HepG2 (cell line): Measurements from ENCODE around the gene SRD5A1. TPM values are rescaled to one million over a fixed set of nuclear protein-coding genes. Genes with fewer than 3 reads are reported as not detected.

Experiments
- ATAC-seq: fragments of 200-7000 bp; cut with Tn5 transposase; 3 replicates; pipeline ENCODE4 v1.9.1; 2020; ENCODE audit warnings: mild to moderate bottlenecking, moderate library complexity
- BruUV-seq: library from RNA; stranded (reverse); fragments of 400-500 nt; replicated peaks from 2 replicates; lab custom pipeline; 2021; lab: Mats Ljungman, UMichigan
- CTCF ChIA-PET: fragments of 300-600 bp; formaldehyde crosslinking; extraction: SDS; loops from one replicate; lab custom pipeline; 2021; ENCODE audit warnings: low total read pairs, inconsistent platforms, low intra/inter-chr PET ratio; lab: Yijun Ruan, JAX
- POLR2A ChIA-PET: fragments of 350-600 bp; sonication (Branson Sonifier 250); formaldehyde crosslinking; loops from one replicate; lab custom pipeline; 2020; ENCODE audit warnings: antibody characterized with exemption, inconsistent platforms; lab: Yijun Ruan, JAX
- DNase-seq: peaks from one replicate; pipeline ENCODE4 v3.0.0-alpha.2; 2015; ENCODE audit warnings: low spot score
- FAIRE-seq: peaks from 3 replicates; lab custom pipeline; 2011; peaks lifted over from hg19 to GRCh38; lab: Jason Lieb, UNC
- H2AFZ ChIP-seq: one replicate; pipeline ENCODE4 v1.6.1; 2011; ENCODE audit warnings: low read length, inconsistent platforms
- H3K27ac ChIP-seq: fragments of 300-600 bp; 3 replicates; pipeline ENCODE4 v1.8.0; 2011; ENCODE audit warnings: mixed run types, mild to moderate bottlenecking, mixed read lengths, low read length, inconsistent platforms; ENCODE audit not compliant: insufficient read depth; ENCODE audit errors: extremely low read length
- H3K27me3 ChIP-seq, 2 experiments: fragments of 200-600 bp in 1 of 2; 2 replicates in 1 of 2; 3 replicates in 1 of 2; pipeline versions ENCODE4 v1.6.0 to v1.8.0; 2011; ENCODE audit warnings: low read length in 2 of 2, mild to moderate bottlenecking in 2 of 2, moderate library complexity in 2 of 2, inconsistent platforms in 1 of 2; ENCODE audit not compliant: insufficient read depth in 2 of 2, control insufficient read depth in 1 of 2
- H3K36me3 ChIP-seq, 2 experiments: fragments of 200-600 bp in 1 of 2; replicated peaks in 1 of 2; 2 replicates in 1 of 2; 3 replicates in 1 of 2; pipeline versions ENCODE4 v1.5.1 to v1.8.0; 2011; ENCODE audit warnings: low read length in 2 of 2, inconsistent platforms in 1 of 2; ENCODE audit not compliant: insufficient read depth in 2 of 2, control insufficient read depth in 1 of 2
- H3K4me1 ChIP-seq: 2 replicates; pipeline ENCODE4 v1.5.1; 2012; ENCODE audit warnings: low read length, inconsistent platforms; ENCODE audit not compliant: insufficient read depth
- H3K4me2 ChIP-seq: 2 replicates; pipeline ENCODE4 v1.6.0; 2011; ENCODE audit warnings: low read depth, low read length, inconsistent platforms
- H3K4me3 ChIP-seq, 3 experiments: fragments of 200-600 bp in 1 of 3; sonication (generic), shearing (Covaris generic) in 1 of 3; replicated peaks in 1 of 3; 2 replicates each; pipeline ENCODE4 v1.5.1; 2011 to 2016; ENCODE audit warnings: low read length in 3 of 3, inconsistent platforms in 2 of 3, low read depth in 2 of 3, mild to moderate bottlenecking in 2 of 3, control low read depth in 1 of 3, mixed read lengths in 1 of 3; ENCODE audit not compliant: insufficient read depth in 1 of 3
- H3K79me2 ChIP-seq: one replicate; pipeline ENCODE4 v1.6.1; 2011; ENCODE audit warnings: low read length, inconsistent platforms; ENCODE audit not compliant: insufficient read depth
- H3K9ac ChIP-seq: 2 replicates; pipeline ENCODE4 v1.6.0; 2011; ENCODE audit warnings: mild to moderate bottlenecking, low read depth, low read length, inconsistent platforms; ENCODE audit not compliant: insufficient read depth
- H3K9me3 ChIP-seq: 2 replicates; pipeline ENCODE4 v1.5.1; 2012; ENCODE audit warnings: mild to moderate bottlenecking, low read length
- H4K20me1 ChIP-seq: 2 replicates; pipeline ENCODE4 v1.6.0; 2011; ENCODE audit warnings: inconsistent platforms, mild to moderate bottlenecking, low read length, moderate library complexity; ENCODE audit not compliant: insufficient read depth
- BCL6 ChIP-seq: IDR thresholded peaks from 2 replicates; pipeline ENCODE4 v1.6.1; 2016; ENCODE audit warnings: missing genetic modification reagents, missing compliant biosample characterization
- CCAR2 ChIP-seq: fragments of 200-400 bp; formaldehyde crosslinking; optimal IDR thresholded peaks from 2 replicates; pipeline ENCODE3; 2018; ENCODE audit warnings: low read depth, mild to moderate bottlenecking, low read length, moderate library complexity
- IKZF4 ChIP-seq: sonication (generic); formaldehyde crosslinking; IDR thresholded peaks from 2 replicates; pipeline ENCODE4 v1.5.1; 2020; ENCODE audit warnings: borderline replicate concordance, mild to moderate bottlenecking, low read depth, missing genetic modification reagents; ENCODE audit errors: not compliant biosample characterization
- WGBS: methylation state at CpG from one replicate; pipeline ENCODE4 v1.1.6; 2017; ENCODE audit warnings: low lambda C conversion rate; 5-methylcytosine and 5-hydroxymethylcytosine counted together
- in situ Hi-C: cut with HindIII; loops from 2 replicates; pipeline ENCODE4 v1.10.0; 2017; ENCODE audit warnings: low pct_unique_long_range_greater_than_20kb; ENCODE audit not compliant: extremely low pct_ligation_motif_present
- intact Hi-C: fragments of 100-400 bp; cut with micrococcal nuclease; formaldehyde crosslinking; loops from one replicate; pipeline ENCODE4 v1.10.0; 2022; ENCODE audit not compliant: unreplicated experiment
- polyA plus RNA-seq, 8 experiments: library from polyadenylated mRNA; depleted of rRNA in 3 of 8; stranded (reverse) in 7 of 8; unstranded in 1 of 8; fragments of >200 nt; fragmentation: Illumina TruSeq in 4 of 8; extraction: Trizol in 4 of 8; gene quantifications; 2 replicates each; pipeline versions ENCODE4 v1.2.1 to v1.2.3, GENCODE V29; 2011 to 2016; ENCODE audit warnings: low read depth in 4 of 8, missing spikeins in 1 of 8, mixed read lengths in 1 of 8; ENCODE audit not compliant: insufficient read depth in 1 of 8
- total RNA-seq, 5 experiments: library from RNA; depleted of rRNA; stranded (reverse); fragments of >200 nt; fragmentation: Illumina TruSeq; extraction: Trizol; gene quantifications; 2 replicates each; pipeline ENCODE4 v1.2.3, GENCODE V29; 2016; ENCODE audit warnings: low read depth in 1 of 5

Gene SRD5A1
- total and polyA plus RNA-seq, 2 of the 13 experiments (the other 11 are each of a cell fraction or from before 2014, with no cell fraction given): 6.1 to 9.9 TPM

DNA sequence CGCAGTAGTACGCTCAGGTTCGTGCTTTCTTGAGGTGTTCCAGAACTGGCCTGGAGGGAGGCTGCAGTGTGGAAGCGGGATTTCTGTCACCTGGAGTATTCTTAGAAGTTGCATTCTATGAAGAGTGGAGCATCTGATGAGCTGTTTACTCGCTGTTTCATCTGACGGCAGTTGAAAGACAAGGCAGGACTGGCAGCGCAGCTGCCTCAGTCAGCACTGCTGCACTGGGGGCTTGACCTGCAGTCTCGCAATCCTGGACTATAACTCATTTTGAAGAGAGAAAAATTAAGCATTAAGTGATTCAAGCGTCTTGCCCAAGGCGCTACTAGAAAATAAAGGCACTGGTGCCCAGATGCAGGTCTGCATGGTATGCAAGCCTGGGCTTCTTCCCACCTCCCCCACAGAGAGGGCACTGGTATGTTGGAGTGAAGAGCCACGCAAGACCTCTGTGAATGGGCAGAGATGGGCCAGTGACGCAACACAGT lies 90.6 kb downstream of the SRD5A1 start:
- Histone ChIP-seq H3K4me2 (no peak overlapping the region), H3K36me3 (peaks cover 8 to 49% of the 10 kb centered on the region in 2 experiments; a peak in 4 of 5 replicates), H2AFZ (no peak overlapping the region), H3K4me1 (peaks cover 19% of the 10 kb centered on the region), H3K79me2 (peaks cover 96% of the 10 kb centered on the region), H3K9ac (no peak overlapping the region), H4K20me1 (peaks cover 54% of the 10 kb centered on the region), H3K9me3 (no peaks in the 10 kb centered on the region), H3K27ac (no peak overlapping the region), H3K4me3 (no peak overlapping the region), H3K27me3 (no peaks in the 10 kb centered on the region)
- FAIRE-seq (no peak), DNase-seq (no peak), ATAC-seq (no peak)
- ChIA-PET POLR2A (no interaction called here), CTCF (no interaction called here)
- no peak for TF ChIP-seq IKZF4
- TF ChIP-seq CCAR2: no peak
- no peak for TF ChIP-seq BCL6 (CRISPR knock-in tag)
- intact Hi-C loops: no loop called here
- no TSS peak for BruUV-seq
- 98% methylated on average over 12 of the region's 12 CpGs for WGBS
- in situ Hi-C loops: no loop called here

Other genes with a start within 250 kb of the SRD5A1 start
- gene UBE2QL1, start 184.6 kb upstream of the SRD5A1 start, total RNA-seq (2016; rRNA removed; fragmentation: Illumina TruSeq; extraction: Trizol): not detected in 2 replicates
- not detected in 2 replicates for gene UBE2QL1, start 184.6 kb upstream of the SRD5A1 start, polyA plus RNA-seq (2011; rRNA removed)
- 69.1 and 71.4 TPM in 2 replicates for gene NSUN2, start 396 bp upstream of the SRD5A1 start, total RNA-seq (2016; rRNA removed; fragmentation: Illumina TruSeq; extraction: Trizol)
- 51.7 and 52.1 TPM in 2 replicates for gene NSUN2, start 396 bp upstream of the SRD5A1 start, polyA plus RNA-seq (2011; rRNA removed)
- gene TENT4A, start 80.0 kb downstream of the SRD5A1 start, total RNA-seq (2016; rRNA removed; fragmentation: Illumina TruSeq; extraction: Trizol): 7.7 and 13.3 TPM in 2 replicates
- gene TENT4A, start 80.0 kb downstream of the SRD5A1 start, polyA plus RNA-seq (2011; rRNA removed): 6.0 and 6.3 TPM in 2 replicates